Loucy (cell line): Measurements from ENCODE around the gene LY6G6F.

Experiments
- H2AFZ ChIP-seq: fragments of 200-600 bp; sonication (generic); 2 replicates; pipeline ENCODE4 v1.6.0; 2016; ENCODE audit warnings: antibody characterized with exemption, mild to moderate bottlenecking, low read length, moderate library complexity
- H3F3A ChIP-seq: fragments of 200-600 bp; 2 replicates; pipeline ENCODE4 v1.6.0; 2016; ENCODE audit warnings: antibody characterized with exemption, low read depth, mild to moderate bottlenecking
- H3K27me3 ChIP-seq: fragments of 200-600 bp; sonication (generic); 2 replicates; pipeline ENCODE4 v1.6.1; 2014; ENCODE audit warnings: low read length, mild to moderate bottlenecking; ENCODE audit not compliant: insufficient read depth, poor library complexity, severe bottlenecking
- H3K36me3 ChIP-seq: fragments of 200-600 bp; sonication (generic); 2 replicates; pipeline ENCODE4 v1.6.1; 2016; ENCODE audit warnings: low read length; ENCODE audit not compliant: insufficient read depth
- H3K4me1 ChIP-seq: fragments of 200-600 bp; sonication (generic); 2 replicates; pipeline ENCODE4 v1.5.1; 2014; ENCODE audit warnings: low read length, mild to moderate bottlenecking; ENCODE audit not compliant: insufficient read depth, poor library complexity, severe bottlenecking
- H3K4me2 ChIP-seq: fragments of 200-600 bp; sonication (generic); 2 replicates; pipeline ENCODE4 v1.6.0; 2014; ENCODE audit warnings: antibody characterized with exemption, low read length, low read depth, mild to moderate bottlenecking; ENCODE audit not compliant: poor library complexity, severe bottlenecking
- H3K4me3 ChIP-seq: fragments of 200-600 bp; sonication (generic); 2 replicates; pipeline ENCODE4 v1.5.1; 2014; ENCODE audit warnings: low read length, mild to moderate bottlenecking, mixed read lengths; ENCODE audit not compliant: poor library complexity, severe bottlenecking
- H3K79me2 ChIP-seq: fragments of 200-600 bp; sonication (generic); 2 replicates; pipeline ENCODE4 v1.6.1; 2014; ENCODE audit warnings: low read length; ENCODE audit not compliant: insufficient read depth
- H3K9ac ChIP-seq: fragments of 200-600 bp; sonication (generic); 2 replicates; pipeline ENCODE4 v1.6.0; 2014; ENCODE audit warnings: mild to moderate bottlenecking, low read depth, low read length, moderate library complexity; ENCODE audit not compliant: poor library complexity, severe bottlenecking
- H3K9me2 ChIP-seq: fragments of 200-600 bp; sonication (generic); replicated peaks from 2 replicates; pipeline ENCODE4 v1.6.1; 2016; ENCODE audit warnings: low read depth, low read length, mixed read lengths
- H3K9me3 ChIP-seq: fragments of 200-600 bp; sonication (generic); 2 replicates; pipeline ENCODE4 v1.6.1; 2014; ENCODE audit warnings: mild to moderate bottlenecking, antibody characterized with exemption, low read length, low read depth; ENCODE audit not compliant: insufficient read depth
- H4K20me1 ChIP-seq: fragments of 200-600 bp; sonication (generic); 2 replicates; pipeline ENCODE4 v1.6.0; 2014; ENCODE audit warnings: antibody characterized with exemption, low read length, mild to moderate bottlenecking; ENCODE audit not compliant: insufficient read depth, poor library complexity, severe bottlenecking
- EZH2phosphoT487 ChIP-seq: fragments of 200-600 bp; IDR thresholded peaks from 2 replicates; pipeline ENCODE4 v1.6.1; 2018; ENCODE audit warnings: antibody characterized with exemption, mild to moderate bottlenecking, moderate library complexity, borderline replicate concordance
- TF ChIP-seq, protein P1 (sequence below): fragments of 200-600 bp; sonication (generic); conservative IDR thresholded peaks from 2 replicates; pipeline ENCODE4 v1.5.1; 2014; ENCODE audit warnings: mild to moderate bottlenecking, antibody characterized with exemption, low read length

LY6G6F gene

GRCh38 chr6:31749301-31750036 lies 42.8 kb downstream of the LY6G6F start:
- TF ChIP-seq EZH2phosphoT487: no peak
- TF ChIP-seq, protein P1, sequence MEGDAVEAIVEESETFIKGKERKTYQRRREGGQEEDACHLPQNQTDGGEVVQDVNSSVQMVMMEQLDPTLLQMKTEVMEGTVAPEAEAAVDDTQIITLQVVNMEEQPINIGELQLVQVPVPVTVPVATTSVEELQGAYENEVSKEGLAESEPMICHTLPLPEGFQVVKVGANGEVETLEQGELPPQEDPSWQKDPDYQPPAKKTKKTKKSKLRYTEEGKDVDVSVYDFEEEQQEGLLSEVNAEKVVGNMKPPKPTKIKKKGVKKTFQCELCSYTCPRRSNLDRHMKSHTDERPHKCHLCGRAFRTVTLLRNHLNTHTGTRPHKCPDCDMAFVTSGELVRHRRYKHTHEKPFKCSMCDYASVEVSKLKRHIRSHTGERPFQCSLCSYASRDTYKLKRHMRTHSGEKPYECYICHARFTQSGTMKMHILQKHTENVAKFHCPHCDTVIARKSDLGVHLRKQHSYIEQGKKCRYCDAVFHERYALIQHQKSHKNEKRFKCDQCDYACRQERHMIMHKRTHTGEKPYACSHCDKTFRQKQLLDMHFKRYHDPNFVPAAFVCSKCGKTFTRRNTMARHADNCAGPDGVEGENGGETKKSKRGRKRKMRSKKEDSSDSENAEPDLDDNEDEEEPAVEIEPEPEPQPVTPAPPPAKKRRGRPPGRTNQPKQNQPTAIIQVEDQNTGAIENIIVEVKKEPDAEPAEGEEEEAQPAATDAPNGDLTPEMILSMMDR: no peak
- Histone ChIP-seq H3K36me3 (no peaks in the 10 kb centered on the region), H2AFZ (no peak overlapping the region), H3K79me2 (no peaks in the 10 kb centered on the region), H4K20me1 (no peaks in the 10 kb centered on the region), H3K9ac (no peak overlapping the region), H3K4me1 (no peaks in the 10 kb centered on the region), H3F3A (no peaks in the 10 kb centered on the region), H3K4me2 (no peak overlapping the region), H3K27me3 (no peaks in the 10 kb centered on the region), H3K9me2 (no peaks in the 10 kb centered on the region), H3K4me3 (no peak overlapping the region), H3K9me3 (no peaks in the 10 kb centered on the region)

- TF ChIP-seq, protein P1: no peak
- TF ChIP-seq EZH2phosphoT487: no peak
- Histone ChIP-seq H3K27me3 (no peaks in the 10 kb centered on the region), H3K9me3 (no peaks in the 10 kb centered on the region), H3K9ac (no peak overlapping the region), H3K9me2 (no peaks in the 10 kb centered on the region), H3K79me2 (no peaks in the 10 kb centered on the region), H3F3A (no peaks in the 10 kb centered on the region), H2AFZ (no peak overlapping the region), H3K36me3 (no peaks in the 10 kb centered on the region), H3K4me1 (no peaks in the 10 kb centered on the region), H4K20me1 (no peaks in the 10 kb centered on the region), H3K4me3 (no peak overlapping the region), H3K4me2 (no peak overlapping the region)
Measured at GRCh38 chr6:31750411-31751022, 43.9 kb downstream of the LY6G6F start.

- Histone ChIP-seq H3K27me3 (no peaks in the 10 kb centered on the region), H3K4me1 (no peaks in the 10 kb centered on the region), H3K79me2 (no peaks in the 10 kb centered on the region), H3K9ac (no peak overlapping the region), H3K4me3 (no peak overlapping the region), H3F3A (no peaks in the 10 kb centered on the region), H4K20me1 (no peaks in the 10 kb centered on the region), H2AFZ (no peak overlapping the region), H3K36me3 (no peaks in the 10 kb centered on the region), H3K9me3 (no peaks in the 10 kb centered on the region), H3K9me2 (no peaks in the 10 kb centered on the region), H3K4me2 (no peak overlapping the region)
- TF ChIP-seq, protein P1: no peak
- TF ChIP-seq EZH2phosphoT487: no peak
Measured at GRCh38 chr6:31752739-31753319, 46.2 kb downstream of the LY6G6F start.
